Cardiac atrium fibroblast (primary cell): ENCODE data around the gene HOXD12. TPM values are rescaled to one million over a fixed set of nuclear protein-coding genes. Genes with fewer than 3 reads are reported as not detected.

ENCODE experiments used
- total RNA-seq: library from RNA; depleted of rRNA; stranded (reverse); fragments of >200 nt; gene quantifications from 2 replicates; pipeline ENCODE4 v1.2.3, GENCODE V29; 2015

The HOXD12 gene, protein sequence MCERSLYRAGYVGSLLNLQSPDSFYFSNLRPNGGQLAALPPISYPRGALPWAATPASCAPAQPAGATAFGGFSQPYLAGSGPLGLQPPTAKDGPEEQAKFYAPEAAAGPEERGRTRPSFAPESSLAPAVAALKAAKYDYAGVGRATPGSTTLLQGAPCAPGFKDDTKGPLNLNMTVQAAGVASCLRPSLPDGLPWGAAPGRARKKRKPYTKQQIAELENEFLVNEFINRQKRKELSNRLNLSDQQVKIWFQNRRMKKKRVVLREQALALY
- total RNA-seq = not detected in 2 replicates

DNA sequence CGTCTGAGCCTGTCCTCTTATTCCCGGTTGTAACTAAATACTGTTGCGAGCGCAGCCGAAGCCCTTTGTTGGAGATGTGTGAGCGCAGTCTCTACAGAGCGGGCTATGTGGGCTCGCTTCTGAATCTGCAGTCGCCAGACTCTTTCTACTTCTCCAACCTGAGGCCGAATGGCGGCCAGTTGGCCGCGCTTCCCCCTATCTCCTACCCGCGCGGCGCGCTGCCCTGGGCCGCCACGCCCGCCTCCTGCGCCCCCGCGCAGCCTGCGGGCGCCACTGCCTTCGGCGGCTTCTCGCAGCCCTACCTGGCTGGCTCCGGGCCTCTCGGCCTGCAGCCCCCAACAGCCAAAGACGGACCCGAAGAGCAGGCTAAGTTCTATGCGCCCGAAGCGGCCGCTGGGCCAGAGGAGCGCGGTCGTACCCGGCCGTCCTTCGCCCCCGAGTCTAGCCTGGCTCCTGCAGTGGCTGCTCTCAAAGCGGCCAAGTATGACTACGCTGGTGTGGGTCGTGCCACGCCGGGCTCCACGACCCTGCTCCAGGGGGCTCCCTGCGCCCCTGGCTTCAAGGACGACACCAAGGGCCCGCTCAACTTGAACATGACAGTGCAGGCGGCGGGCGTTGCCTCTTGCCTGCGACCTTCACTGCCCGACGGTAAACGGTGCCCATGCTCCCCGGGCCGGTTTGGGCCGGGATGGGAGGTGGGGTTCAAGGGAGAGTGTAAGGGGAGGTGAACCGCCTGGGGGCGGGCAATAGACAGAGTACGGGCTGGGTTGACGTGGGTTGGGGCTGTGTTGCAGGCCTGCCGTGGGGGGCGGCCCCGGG lies at the start of gene HOXD12:
TSS of gene HOXD12 (plus strand) at position 68 of the 819 bp plus-strand sequence. CDS start at position 75, 7 bp downstream.

DNA sequence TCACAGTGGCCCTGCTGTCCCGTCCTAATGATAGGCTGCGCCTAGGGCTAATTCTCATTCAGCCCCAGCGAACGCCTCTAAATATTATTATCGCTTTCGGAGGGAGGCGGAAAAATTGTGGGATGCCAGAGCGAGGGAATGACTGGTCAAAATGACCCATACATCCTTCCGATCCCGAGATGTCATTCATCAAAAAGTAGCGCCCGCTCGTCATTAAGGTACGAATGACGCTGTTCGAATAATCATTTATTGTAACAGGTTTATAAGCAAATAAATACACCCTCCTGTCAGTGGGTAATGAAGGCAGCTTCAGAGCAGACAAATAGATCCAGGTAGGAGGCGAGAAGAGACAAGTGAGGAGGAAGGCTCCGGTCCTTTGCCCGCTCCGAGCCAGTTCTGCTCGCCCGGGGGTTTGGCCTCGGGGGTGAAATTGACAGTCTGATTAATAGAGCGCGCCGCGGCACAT lies 15.8 kb upstream of the HOXD12 start, which contains the start of gene EVX2:
TSS of gene EVX2 (minus strand) at position 167 of the 466 bp plus-strand sequence. CDS start 186 bp downstream, outside the sequence.

DNA sequence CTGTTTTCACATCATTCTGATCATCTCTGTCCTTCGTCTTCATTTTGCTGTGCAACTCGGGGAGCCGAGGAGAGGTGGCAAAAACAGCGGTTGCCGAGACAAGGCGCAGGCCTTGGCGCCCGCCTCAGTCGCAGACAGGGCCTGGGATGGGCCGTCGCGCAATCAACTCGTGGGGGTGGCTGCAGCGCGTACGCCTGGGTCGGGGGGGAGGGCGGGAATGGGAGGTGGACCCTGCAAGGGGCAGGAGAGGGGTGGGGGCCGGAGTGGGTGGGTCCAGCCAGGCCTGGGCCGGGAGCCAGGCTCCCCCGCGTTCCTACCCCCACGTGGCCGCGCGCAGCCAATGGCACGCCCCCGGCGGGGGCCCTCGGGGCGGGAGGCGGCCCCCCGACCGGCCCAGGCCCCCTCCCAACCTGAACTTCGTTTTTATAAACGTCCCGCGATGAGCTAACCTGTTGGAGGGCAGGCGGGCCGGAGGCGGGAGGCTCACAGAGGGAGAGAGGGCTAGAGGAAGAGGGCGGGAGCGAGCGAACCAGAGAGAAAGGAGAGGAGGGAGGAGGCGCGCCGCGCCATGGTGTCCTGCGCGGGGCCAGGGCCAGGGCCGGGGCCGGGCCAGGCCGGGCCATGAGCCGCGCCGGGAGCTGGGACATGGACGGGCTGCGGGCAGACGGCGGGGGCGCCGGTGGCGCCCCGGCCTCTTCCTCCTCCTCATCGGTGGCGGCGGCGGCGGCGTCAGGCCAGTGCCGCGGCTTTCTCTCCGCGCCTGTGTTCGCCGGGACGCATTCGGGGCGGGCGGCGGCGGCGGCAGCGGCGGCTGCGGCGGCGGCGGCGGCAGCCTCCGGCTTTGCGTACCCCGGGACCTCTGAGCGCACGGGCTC lies 7.1 kb upstream of the HOXD12 start, which contains the start of gene HOXD13:
TSS of gene HOXD13 (plus strand) at position 452 of the 875 bp plus-strand sequence. CDS start at position 622, 170 bp downstream.

DNA sequence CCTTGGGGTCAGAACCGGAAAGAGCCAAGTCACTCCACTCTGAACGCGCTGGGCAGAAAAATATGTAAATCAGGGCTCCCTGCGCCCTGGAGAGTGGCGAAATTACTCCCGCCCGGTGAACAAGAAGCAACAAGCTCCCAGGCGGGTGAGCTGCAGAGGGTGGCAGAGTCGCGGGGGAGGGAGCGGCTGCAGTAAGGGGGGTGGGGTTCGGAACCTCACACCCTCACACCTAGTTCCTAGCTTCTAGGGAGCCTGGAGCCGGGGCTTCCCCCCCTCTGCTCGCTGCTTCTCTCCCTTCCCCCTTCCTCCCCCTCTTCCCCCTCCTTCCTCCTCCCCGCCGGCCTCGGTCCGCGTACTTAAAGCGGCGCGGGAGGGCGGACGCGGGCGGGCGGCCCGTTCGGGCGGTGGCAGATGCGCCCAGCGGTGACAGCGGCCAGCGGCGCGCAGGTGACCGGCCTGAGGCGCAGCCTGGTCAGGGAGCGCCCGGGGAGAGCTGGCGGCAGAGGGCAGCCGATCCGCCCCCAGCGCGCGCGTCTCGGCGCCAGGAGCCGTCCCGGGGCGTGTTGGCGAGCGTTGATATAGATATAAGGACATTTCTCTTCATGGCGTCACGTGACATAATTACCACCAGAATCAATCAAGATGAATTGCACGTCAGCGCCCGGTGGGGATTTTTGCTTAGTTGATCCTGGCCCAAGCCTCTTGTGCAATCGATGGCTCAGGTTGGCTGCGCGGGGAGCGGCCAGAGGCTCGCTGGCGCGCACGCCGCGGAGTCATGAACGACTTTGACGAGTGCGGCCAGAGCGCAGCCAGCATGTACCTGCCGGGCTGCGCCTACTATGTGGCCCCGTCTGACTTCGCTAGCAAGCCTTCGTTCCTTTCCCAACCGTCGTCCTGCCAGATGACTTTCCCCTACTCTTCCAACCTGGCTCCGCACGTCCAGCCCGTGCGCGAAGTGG lies 7.3 kb downstream of the HOXD12 start, which contains the start of gene HOXD11:
TSS of gene HOXD11 (plus strand) at position 700 of the 959 bp plus-strand sequence. CDS start at position 776, 76 bp downstream.

DNA sequence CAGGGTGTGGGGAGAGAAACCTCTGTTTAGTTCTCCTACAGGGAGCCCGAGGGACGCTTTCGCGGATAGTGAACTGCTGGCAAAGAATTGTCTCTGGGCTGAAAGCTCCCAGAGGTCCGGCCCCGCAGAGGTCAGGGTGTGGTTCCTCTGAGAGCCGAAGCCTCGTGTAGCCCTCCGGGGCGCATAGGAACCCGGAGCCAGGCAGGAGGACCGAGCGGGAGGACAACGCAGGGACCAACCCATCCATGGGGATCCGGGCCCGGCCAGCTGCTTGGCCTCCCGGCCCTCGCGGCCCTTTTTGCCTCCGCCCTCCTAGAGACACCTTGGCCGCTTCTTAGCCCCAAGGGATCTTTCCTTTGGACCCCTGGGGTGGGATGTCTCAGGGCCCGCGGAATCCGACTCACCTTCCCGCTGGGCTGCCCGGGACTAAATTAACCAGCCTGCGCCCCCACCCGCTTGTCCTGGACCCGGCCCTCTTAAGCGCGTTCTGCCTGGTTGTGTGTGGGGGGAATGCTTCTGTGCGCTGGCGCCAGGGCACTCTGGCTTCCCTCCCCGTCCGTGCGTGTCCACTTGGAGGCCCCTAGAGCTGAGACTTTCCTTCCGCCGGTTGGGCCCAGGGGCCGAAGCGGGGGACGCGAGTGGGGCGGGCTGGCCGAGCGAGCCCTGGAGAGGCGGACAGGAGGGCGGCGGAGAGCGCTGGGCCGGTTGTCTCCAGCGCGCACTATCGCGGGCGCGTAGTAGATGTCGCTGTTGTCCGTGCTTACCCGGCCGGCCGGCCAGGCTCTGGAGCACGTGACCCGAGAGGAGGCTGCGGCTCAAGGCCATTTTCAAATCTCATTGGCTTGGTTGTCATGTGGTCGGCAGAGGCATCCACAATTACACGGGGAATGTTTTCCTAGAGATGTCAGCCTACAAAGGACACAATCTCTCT lies 16.6 kb downstream of the HOXD12 start, which contains the start of gene HOXD10:
TSS of gene HOXD10 (plus strand) at position 896 of the 931 bp plus-strand sequence. CDS start 56 bp downstream, outside the sequence.

DNA sequence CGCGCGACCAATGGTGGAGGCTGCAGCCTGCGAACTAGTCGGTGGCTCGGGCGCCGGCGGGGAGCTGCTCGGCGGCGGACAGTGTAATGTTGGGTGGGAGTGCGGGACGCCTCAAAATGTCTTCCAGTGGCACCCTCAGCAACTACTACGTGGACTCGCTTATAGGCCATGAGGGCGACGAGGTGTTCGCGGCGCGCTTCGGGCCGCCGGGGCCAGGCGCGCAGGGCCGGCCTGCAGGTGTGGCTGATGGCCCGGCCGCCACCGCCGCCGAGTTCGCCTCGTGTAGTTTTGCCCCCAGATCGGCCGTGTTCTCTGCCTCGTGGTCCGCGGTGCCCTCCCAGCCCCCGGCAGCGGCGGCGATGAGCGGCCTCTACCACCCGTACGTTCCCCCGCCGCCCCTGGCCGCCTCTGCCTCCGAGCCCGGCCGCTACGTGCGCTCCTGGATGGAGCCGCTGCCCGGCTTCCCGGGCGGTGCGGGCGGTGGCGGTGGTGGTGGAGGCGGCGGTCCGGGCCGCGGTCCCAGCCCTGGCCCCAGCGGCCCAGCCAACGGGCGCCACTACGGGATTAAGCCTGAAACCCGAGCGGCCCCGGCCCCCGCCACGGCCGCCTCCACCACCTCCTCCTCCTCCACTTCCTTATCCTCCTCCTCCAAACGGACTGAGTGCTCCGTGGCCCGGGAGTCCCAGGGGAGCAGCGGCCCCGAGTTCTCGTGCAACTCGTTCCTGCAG lies 23.3 kb downstream of the HOXD12 start, which contains the start of gene HOXD9:
TSS of gene HOXD9 (plus strand) at position 37 of the 728 bp plus-strand sequence. CDS start at position 87, 50 bp downstream.

GRCh38 chr2:176128982-176129796 lies 29.6 kb downstream of the HOXD12 start, which contains the start of gene HOXD8:
Gene HOXD8, plus strand, starts transcription at chr2:176129705. Its CDS starts 662 bp downstream, at chr2:176130367.

DNA sequence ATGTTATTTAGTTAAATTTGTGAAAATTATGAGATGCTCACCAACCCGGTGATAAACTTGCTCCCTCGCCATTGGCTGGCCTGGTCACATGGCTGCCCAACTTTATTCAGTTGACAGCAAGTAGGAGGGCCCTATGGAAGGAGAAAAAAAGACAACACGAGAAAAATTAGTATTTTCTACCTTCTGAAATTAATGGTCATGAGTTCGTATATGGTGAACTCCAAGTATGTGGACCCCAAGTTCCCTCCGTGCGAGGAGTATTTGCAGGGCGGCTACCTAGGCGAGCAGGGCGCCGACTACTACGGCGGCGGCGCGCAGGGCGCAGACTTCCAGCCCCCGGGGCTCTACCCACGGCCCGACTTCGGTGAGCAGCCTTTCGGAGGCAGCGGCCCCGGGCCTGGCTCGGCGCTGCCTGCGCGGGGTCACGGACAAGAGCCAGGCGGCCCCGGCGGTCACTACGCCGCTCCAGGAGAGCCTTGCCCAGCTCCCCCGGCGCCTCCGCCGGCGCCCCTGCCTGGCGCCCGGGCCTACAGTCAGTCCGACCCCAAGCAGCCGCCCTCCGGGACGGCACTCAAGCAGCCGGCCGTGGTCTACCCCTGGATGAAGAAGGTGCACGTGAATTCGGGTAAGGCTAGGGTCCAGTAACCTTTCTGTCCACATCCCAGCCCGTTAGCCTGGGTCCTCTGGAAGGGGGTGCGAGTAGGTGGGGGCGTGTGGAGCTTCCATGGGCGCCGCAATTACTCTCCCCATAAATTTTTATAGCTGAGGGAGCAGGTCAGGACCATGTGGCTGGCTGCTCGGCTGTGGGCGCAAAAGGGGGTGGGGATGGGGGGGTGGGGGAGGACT lies 52.1 kb downstream of the HOXD12 start, which contains the start of gene HOXD4:
TSS of gene HOXD4 (plus strand) at position 109 of the 846 bp plus-strand sequence. CDS start at position 193, 84 bp downstream.

Other genes with a start within 250 kb of the HOXD12 start
- gene LNPK, start 97.5 kb upstream of the HOXD12 start, total RNA-seq = 32.3 and 38.2 TPM in 2 replicates
- not detected in 2 replicates for gene EVX2, start 15.8 kb upstream of the HOXD12 start, total RNA-seq
- gene HOXD13, start 7.1 kb upstream of the HOXD12 start, total RNA-seq = not detected in 2 replicates
- not detected in 2 replicates for gene HOXD11, start 7.5 kb downstream of the HOXD12 start, total RNA-seq
- gene HOXD10, start 17.0 kb downstream of the HOXD12 start, total RNA-seq = not detected in 2 replicates
- not detected in 2 replicates for gene HOXD9, start 22.9 kb downstream of the HOXD12 start, total RNA-seq
- not detected in 2 replicates for gene HOXD8, start 29.9 kb downstream of the HOXD12 start, total RNA-seq
- not detected in 2 replicates for gene HOXD4, start 51.8 kb downstream of the HOXD12 start, total RNA-seq
- gene HOXD3, start 57.5 kb downstream of the HOXD12 start, total RNA-seq = not detected in 2 replicates
- gene HOXD1, start 88.9 kb downstream of the HOXD12 start, total RNA-seq = not detected in 2 replicates
- 41.0 and 47.8 TPM in 2 replicates for gene MTX2, start 169.6 kb downstream of the HOXD12 start, total RNA-seq